ENCODE measurements around the gene SPI1.
A peak's percentile ranks its signal among the peaks of the same experiment; 100 is the strongest.

DNA sequence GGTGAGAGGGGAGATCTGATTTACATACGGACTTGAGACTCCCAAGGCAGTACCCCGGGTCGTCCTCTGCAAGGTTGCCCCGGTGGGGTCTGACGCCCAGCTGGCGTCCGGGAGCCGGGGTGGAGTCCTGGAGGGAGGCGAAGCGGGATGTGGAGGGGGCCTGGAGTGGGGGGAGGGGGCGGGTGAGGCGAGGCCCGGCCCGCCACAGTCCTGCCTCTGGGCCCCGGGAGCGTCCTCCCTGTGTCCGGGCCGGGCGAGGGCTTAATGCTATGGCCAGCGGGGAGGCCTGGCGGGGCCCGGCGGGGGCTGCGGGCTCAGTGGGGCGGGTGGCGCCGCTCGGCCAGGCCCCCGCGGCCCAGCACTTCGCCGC lies 23.4 kb downstream of the SPI1 start:
- TF ChIP-seq CTCF (conservative IDR thresholded peaks at IDR 0.05) (0 out of 2 replicates have a peak, but pooled peaks have one; percentile 68), ZFX (IDR thresholded peaks at IDR 0.05) (peak; percentile 75; the same call in 1 of the 2 replicates)

Measured in C4-2B (cell line).